ENCODE measurements around the gene PAQR4.
A peak's percentile ranks its signal among the peaks of the same experiment; 100 is the strongest.

Gene PAQR4

DNA sequence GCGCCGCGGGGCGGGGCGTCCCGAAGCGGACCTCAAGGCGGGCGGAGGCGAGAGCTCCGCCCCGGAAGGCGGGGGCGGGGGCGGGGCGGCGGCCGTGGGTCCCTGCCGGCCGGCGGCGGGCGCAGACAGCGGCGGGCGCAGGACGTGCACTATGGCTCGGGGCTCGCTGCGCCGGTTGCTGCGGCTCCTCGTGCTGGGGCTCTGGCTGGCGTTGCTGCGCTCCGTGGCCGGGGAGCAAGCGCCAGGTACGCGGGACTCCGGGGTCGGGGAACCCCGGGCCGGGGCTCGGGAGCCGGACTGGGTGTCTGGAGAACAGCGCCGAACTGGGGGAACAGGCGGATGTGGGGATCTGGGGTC lies 51.1 kb downstream of the PAQR4 start, which contains the start of gene TNFRSF12A:
Gene TNFRSF12A (plus strand): TSS at position 122 of the 357 bp plus-strand sequence. CDS start 30 bp downstream, at position 152.
- TF ChIP-seq, protein P1, sequence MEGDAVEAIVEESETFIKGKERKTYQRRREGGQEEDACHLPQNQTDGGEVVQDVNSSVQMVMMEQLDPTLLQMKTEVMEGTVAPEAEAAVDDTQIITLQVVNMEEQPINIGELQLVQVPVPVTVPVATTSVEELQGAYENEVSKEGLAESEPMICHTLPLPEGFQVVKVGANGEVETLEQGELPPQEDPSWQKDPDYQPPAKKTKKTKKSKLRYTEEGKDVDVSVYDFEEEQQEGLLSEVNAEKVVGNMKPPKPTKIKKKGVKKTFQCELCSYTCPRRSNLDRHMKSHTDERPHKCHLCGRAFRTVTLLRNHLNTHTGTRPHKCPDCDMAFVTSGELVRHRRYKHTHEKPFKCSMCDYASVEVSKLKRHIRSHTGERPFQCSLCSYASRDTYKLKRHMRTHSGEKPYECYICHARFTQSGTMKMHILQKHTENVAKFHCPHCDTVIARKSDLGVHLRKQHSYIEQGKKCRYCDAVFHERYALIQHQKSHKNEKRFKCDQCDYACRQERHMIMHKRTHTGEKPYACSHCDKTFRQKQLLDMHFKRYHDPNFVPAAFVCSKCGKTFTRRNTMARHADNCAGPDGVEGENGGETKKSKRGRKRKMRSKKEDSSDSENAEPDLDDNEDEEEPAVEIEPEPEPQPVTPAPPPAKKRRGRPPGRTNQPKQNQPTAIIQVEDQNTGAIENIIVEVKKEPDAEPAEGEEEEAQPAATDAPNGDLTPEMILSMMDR (IDR thresholded peaks at IDR 0.05; ENCODE audit: low read depth, low read length), result no peak
- peak within 1 kb of the TSS; percentile 93 for H3K4me3 ChIP-seq (ENCODE audit: low read depth, low read length)

DNA sequence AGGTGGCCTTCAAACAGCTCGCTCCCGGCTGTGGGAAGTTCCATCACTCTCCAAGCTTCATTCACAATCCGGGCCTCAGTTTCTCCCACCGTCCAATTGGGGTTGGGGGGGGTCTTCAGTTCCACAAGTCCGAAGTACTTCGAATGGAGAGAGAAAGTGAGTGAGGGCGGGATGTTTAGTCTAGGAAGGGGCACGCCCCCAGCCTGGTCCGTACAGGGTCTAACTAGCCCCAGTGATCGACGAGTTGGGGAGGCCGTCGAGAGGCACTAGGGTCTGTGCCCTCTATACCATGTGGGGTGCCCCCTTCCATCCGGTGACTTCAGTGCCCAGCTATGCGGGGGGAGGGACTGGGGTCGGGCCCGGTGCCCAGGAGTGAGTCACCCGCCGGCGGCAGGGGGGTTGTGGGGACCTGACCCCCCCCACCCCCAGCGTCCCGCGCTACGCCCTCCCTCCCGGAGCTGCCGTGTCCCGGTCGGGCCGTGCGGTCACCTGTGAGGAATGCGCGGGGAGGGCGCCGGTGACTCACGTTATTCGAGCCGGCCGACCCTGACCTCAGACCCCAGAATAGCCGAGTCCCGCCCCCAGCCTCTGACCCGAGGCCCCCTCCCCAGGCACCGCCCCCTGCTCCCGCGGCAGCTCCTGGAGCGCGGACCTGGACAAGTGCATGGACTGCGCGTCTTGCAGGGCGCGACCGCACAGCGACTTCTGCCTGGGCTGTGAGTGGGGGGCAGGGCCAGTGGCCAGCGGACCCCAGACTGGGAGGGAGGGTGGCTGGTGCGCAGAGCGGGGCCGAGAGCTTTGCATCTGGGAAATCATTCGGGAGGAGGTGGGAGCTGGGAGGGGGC lies 51.7 kb downstream of the PAQR4 start:
- H3K4me3 ChIP-seq (ENCODE audit: low read depth, low read length), result peak overlapping the region; percentile 93
- TF ChIP-seq, protein P1 (IDR thresholded peaks at IDR 0.05; ENCODE audit: low read depth, low read length), result no peak

DNA sequence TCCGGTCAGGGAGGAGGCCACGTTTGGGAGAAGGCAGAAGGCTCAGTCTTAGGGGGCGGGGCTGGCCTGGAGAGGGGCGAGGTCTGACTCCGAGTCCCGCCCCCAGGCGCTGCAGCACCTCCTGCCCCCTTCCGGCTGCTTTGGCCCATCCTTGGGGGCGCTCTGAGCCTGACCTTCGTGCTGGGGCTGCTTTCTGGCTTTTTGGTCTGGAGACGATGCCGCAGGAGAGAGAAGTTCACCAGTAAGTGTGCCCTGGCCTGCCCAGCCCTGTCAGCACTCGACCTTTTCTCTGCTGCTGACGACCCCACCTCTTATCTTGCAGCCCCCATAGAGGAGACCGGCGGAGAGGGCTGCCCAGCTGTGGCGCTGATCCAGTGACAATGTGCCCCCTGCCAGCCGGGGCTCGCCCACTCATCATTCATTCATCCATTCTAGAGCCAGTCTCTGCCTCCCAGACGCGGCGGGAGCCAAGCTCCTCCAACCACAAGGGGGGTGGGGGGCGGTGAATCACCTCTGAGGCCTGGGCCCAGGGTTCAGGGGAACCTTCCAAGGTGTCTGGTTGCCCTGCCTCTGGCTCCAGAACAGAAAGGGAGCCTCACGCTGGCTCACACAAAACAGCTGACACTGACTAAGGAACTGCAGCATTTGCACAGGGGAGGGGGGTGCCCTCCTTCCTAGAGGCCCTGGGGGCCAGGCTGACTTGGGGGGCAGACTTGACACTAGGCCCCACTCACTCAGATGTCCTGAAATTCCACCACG lies 52.5 kb downstream of the PAQR4 start:
- H3K4me3 ChIP-seq (ENCODE audit: low read depth, low read length), result peak overlapping the region; percentile 93
- TF ChIP-seq, protein P1 (IDR thresholded peaks at IDR 0.05; ENCODE audit: low read depth, low read length), result peak; percentile 22; the same call in 1 of the 2 replicates

DNA sequence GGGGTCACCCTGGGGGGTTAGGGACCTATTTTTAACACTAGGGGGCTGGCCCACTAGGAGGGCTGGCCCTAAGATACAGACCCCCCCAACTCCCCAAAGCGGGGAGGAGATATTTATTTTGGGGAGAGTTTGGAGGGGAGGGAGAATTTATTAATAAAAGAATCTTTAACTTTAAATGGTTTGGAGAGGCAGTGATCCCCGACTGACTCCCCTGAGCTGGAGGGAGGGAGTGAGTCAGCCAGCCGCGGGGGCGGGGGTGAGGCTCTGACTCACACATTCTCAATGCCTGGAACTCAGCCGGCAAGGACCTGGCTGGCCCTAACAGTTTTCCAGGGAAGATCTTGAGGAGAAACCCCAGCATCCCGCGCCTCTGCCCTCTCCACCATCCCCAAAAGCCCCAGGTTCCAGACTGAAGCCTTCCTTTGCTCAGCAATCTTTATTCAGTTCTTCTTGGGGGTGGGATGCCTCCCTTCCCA lies 53.1 kb downstream of the PAQR4 start:
- H3K4me3 ChIP-seq (ENCODE audit: low read depth, low read length), result peak overlapping the region; percentile 93
- TF ChIP-seq, protein P1 (IDR thresholded peaks at IDR 0.05; ENCODE audit: low read depth, low read length), result no peak

DNA sequence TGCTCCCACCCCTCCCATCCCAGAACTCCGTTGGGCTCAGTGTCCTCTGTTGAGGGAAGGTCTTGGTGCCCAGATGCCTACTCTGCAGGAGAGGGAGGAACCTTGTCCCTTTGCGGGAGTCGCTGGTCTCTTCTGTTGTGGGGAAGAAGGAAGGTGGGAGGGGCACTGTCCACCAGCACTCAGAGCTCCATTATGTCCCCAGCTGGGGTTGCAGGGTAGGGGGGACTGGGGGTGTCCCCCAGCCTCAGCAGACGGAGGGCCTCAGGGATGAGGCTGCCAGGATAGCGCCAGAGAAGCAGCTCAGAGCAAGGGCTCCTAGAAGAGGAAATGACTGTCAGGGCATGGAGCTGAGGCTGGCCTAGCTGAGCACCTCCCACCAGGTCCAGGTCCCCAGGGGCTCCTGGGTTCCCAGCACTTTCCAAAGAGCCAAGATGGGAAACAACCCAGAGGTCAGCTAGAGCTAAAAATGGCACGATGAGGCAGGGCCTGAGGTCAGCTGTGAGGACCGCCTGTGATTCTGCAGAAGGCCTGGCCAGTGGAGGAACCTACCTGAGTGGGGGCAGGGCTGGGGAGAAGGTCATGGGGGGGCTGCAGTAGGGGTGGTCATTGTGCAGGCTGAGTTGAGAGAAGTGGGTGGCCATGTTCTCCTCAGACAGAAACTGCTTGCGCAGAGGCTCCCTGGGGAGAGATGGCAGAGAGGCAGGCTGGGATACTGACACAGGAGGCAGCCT lies 53.7 kb downstream of the PAQR4 start:
- peak overlapping the region; percentile 93 for H3K4me3 ChIP-seq (ENCODE audit: low read depth, low read length)
- TF ChIP-seq, protein P1 (IDR thresholded peaks at IDR 0.05; ENCODE audit: low read depth, low read length), result no peak

All from WI38 (cell line).